Neutrophil (primary cell): ENCODE data around the gene B4GALT1.

Experiments
- H3K27ac ChIP-seq: fragments of 200-600 bp; sonication (generic); 2 replicates; pipeline ENCODE4 v1.5.1; 2016; ENCODE audit warnings: mild to moderate bottlenecking, moderate library complexity
- H3K27me3 ChIP-seq: fragments of 200-600 bp; sonication (generic); 2 replicates; pipeline ENCODE4 v1.6.0; 2016; ENCODE audit warnings: mild to moderate bottlenecking
- H3K36me3 ChIP-seq: fragments of 200-600 bp; sonication (generic); 2 replicates; pipeline ENCODE4 v1.5.1; 2017
- H3K4me1 ChIP-seq, 2 experiments: fragments of 200-600 bp in 1 of 2; sonication (generic) in 1 of 2; 1 replicate in 1 of 2; 2 replicates in 1 of 2; pipeline versions ENCODE4 v1.5.1 to v1.6.1; 2013 to 2016; ENCODE audit warnings: low read depth in 1 of 2, low read length in 1 of 2, mild to moderate bottlenecking in 1 of 2, moderate library complexity in 1 of 2; ENCODE audit not compliant: control insufficient read depth in 1 of 2, insufficient read depth in 1 of 2
- H3K4me3 ChIP-seq, 2 experiments: fragments of 200-600 bp in 1 of 2; sonication (generic) in 1 of 2; 1 replicate in 1 of 2; 2 replicates in 1 of 2; pipeline ENCODE4 v1.5.1; 2013 to 2016; ENCODE audit warnings: low read depth in 1 of 2, low read length in 1 of 2, mild to moderate bottlenecking in 1 of 2, moderate library complexity in 1 of 2
- H3K9me3 ChIP-seq: fragments of 200-600 bp; sonication (generic); 2 replicates; pipeline ENCODE4 v1.5.1; 2016
- TF ChIP-seq, protein P1 (sequence below): fragments of 200-600 bp; sonication (generic); IDR thresholded peaks from 2 replicates; pipeline ENCODE4 v1.5.1; 2016; ENCODE audit warnings: antibody characterized with exemption

B4GALT1 gene

DNA sequence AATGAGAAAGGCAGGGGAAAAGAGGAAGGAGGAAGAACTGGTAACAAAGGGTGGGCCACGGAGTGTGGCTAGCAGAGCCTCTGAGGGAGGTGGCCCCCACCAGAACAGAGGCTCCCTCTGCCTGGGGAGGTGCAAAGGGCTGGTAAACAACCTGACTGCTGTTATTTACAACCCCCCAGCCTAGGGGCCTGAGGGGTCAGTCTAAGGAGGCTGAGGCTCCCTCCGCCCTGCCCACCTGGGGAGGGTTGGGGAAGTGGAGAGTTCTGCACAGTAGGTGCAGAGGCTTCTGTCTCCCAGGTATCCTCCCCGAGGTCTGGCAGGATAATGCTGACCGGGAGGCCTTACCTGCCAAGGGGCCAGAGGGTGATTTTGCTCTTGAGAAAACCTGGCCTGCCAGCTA is 55.0 kb downstream of the B4GALT1 start:
- Histone ChIP-seq H3K9me3 (no peaks in the 10 kb centered on the region), H3K27ac (peak overlapping the region; percentile 27), H3K4me3 (no peak overlapping the region), H3K36me3 (peaks cover 68% of the 10 kb centered on the region), H3K27me3 (no peaks in the 10 kb centered on the region), H3K4me1 (no peaks in the 10 kb centered on the region)
- TF ChIP-seq, protein P1, sequence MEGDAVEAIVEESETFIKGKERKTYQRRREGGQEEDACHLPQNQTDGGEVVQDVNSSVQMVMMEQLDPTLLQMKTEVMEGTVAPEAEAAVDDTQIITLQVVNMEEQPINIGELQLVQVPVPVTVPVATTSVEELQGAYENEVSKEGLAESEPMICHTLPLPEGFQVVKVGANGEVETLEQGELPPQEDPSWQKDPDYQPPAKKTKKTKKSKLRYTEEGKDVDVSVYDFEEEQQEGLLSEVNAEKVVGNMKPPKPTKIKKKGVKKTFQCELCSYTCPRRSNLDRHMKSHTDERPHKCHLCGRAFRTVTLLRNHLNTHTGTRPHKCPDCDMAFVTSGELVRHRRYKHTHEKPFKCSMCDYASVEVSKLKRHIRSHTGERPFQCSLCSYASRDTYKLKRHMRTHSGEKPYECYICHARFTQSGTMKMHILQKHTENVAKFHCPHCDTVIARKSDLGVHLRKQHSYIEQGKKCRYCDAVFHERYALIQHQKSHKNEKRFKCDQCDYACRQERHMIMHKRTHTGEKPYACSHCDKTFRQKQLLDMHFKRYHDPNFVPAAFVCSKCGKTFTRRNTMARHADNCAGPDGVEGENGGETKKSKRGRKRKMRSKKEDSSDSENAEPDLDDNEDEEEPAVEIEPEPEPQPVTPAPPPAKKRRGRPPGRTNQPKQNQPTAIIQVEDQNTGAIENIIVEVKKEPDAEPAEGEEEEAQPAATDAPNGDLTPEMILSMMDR: no peak

DNA sequence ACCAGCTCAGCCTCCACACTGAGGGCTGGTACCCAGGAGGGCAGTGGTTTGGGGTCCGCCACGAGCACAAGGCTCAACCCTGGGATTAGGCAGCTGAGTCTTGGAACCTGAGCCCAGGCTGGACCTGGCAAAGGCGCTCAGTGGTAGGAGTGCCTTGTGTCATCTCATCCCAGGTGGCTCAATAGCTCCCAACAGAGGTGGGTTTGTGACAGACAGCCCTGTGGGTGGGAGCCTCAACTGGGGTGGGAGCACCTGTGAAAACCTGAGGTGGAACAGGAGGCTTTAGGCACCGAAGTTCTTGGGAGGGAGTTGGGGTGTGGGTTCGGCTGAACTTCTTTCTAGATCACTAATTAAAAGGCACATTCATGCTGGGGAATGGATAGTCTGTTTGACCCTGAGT is 55.5 kb downstream of the B4GALT1 start:
- H3K36me3 ChIP-seq: peaks cover 68% of the 10 kb centered on the region
- H3K4me1 ChIP-seq: no peaks in the 10 kb centered on the region
- peak overlapping the region; percentile 27 for H3K27ac ChIP-seq
- TF ChIP-seq, protein P1: no peak
- no peaks in the 10 kb centered on the region for H3K27me3 ChIP-seq
- no peak overlapping the region for H3K4me3 ChIP-seq
- no peaks in the 10 kb centered on the region for H3K9me3 ChIP-seq

DNA sequence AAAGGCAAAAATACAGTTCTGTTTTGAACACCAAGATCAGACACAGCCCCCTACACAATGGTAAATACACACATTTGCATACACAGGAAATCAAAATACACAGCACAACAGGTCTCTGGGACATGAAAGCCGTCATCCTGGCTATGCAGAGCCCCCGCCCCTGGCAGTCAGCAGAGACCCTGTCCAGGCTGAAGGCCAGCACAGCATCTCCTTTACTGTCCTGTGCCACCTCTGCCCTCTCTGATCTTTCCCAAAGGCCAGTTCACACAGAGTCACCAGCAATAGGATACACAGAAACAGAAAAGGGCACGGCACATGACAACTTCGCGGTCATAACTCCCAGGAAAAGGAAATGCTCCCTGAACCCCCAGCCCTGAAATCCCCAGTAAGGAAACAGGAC is 56.5 kb downstream of the B4GALT1 start:
- Histone ChIP-seq H3K4me1 (no peaks in the 10 kb centered on the region), H3K4me3 (no peak overlapping the region), H3K9me3 (no peaks in the 10 kb centered on the region), H3K27me3 (no peaks in the 10 kb centered on the region), H3K27ac (no peak overlapping the region), H3K36me3 (peaks cover 65% of the 10 kb centered on the region)
- TF ChIP-seq, protein P1: no peak

DNA sequence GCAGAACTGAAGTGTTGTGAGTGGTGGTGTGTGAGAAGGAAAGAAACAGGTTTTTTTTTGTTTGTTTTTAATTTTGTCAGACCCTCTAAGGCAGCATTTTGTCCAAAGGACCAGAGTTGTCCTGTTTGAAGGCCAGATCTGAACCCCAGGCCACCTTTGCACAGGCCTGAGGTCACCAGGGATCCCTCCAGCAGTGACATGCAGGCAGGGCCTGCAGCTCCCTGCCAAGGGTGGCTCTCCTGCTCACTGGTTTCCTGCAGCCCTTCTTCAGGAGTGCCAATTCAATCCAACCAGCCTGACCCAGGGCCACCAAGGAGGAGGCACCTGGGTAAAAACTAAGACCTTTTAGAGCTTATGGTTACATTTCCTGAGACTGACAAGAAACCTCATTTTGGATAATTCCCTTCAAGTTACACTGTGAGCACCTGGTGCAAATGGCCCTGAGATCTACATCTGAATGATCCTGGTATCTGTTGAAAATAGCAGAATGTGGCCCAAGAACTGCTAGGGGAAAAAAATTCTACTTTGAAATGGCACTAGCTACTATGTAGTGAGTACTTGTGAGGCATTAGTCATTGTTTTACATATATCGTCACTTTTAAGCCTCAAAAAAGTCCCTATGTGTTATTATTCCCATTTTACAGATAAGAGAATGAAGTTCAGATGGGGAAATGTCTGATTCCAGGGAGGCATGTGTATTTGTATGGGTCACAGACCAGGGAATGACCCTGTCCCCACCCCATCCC is 57.1 kb downstream of the B4GALT1 start:
- H3K36me3 ChIP-seq: peaks cover 59% of the 10 kb centered on the region
- H3K27me3 ChIP-seq: no peaks in the 10 kb centered on the region
- no peaks in the 10 kb centered on the region for H3K4me1 ChIP-seq
- peak overlapping the region; percentile 23 for H3K27ac ChIP-seq
- TF ChIP-seq, protein P1: no peak
- H3K9me3 ChIP-seq: no peaks in the 10 kb centered on the region
- H3K4me3 ChIP-seq: no peak overlapping the region

DNA sequence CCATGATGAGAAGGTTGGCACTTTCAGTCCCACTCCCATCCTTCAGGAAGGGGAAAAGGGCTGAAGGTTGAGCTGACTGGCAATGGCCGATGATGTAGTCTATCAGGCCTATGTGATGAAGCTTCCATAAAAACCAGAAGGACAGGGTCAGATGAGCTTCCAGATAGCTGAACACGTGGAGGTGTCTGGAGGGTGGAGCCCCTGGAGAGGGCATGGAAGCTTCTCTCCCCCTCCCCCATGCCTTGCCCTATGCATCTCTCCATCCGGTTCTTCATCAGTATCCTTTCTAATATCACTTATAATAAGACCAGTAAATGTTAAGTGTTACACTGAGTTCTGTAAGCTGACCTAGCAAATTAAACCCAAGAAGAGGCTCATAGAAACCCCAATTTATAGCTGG is 58.0 kb downstream of the B4GALT1 start:
- Histone ChIP-seq H3K27me3 (no peaks in the 10 kb centered on the region), H3K4me1 (no peaks in the 10 kb centered on the region), H3K4me3 (no peak overlapping the region), H3K27ac (peak overlapping the region; percentile 23), H3K9me3 (no peaks in the 10 kb centered on the region), H3K36me3 (peaks cover 49% of the 10 kb centered on the region)
- TF ChIP-seq, protein P1: no peak
